ENCODE measurements around the gene CNNM4.

Gene CNNM4

DNA sequence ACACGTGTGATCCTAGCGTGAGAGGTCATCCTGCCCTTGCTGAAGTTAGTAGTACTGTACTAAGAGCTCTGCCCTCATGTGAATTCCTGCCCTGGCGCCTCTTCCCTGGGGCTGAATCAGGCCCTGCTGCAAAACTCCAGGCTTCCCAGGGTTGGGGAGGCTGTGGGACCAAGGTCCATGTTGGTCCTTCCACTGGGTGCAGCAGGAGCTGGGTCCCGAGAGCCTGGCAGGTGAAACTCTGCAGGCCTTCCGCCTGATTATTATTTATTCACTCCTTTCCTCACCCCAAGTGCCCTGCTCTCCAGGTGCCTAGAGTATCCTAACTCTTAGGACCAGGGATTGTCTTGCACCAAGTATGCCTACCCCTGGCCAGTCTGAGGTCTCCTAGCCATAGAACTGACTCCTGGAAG is 50.1 kb downstream of the CNNM4 start:
- TF ChIP-seq CTCF (IDR thresholded peaks at IDR 0.05; ENCODE audit: control insufficient read depth, extremely low read depth, insufficient read depth) = no peak
- DNase-seq (ENCODE audit: low read depth) = no peak
- no peak overlapping the region for H3K4me3 ChIP-seq (ENCODE audit: low read depth, low read length)

DNA sequence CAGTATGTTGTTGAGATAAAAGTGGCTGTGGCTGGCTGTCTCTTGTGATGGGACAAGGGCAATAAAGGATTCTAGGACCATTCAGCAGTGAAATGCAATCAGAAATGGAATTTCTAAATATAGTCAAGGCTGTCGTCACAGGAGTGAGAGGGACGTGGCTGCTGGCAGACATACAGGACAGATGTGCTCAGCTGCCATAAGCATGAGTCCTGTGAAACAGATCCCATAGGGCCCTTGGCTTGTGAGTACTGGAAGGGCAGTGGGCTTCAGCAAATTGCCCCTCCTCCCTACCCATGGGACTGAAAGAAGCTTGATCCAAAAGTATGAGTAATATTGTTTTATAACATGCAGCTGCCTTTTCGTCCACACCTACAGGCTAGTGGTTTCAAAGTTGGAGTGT is 51.2 kb downstream of the CNNM4 start:
- no peak overlapping the region for H3K4me3 ChIP-seq (ENCODE audit: low read depth, low read length)
- TF ChIP-seq CTCF (IDR thresholded peaks at IDR 0.05; ENCODE audit: control insufficient read depth, extremely low read depth, insufficient read depth) = no peak
- DNase-seq (ENCODE audit: low read depth) = no peak

DNA sequence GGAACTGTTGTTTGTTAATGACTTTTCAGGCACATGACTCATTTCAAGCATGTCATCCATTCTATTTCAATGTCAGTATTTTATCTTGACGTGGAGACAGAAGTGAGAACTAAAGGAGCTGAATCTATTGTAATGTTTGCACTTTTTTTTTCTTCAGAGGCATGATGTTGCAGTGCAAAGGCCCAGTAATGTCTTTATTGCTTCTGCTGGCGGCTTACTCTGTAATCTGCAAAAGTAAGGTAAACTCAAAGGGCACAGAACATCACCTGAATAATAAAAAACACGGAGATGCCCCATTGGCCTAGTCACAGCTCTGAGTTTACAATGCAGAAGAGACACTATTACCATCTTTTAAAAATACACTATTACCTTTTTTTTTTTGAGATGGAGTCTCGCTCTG is 53.0 kb downstream of the CNNM4 start:
- TF ChIP-seq CTCF (IDR thresholded peaks at IDR 0.05; ENCODE audit: control insufficient read depth, extremely low read depth, insufficient read depth) = no peak
- DNase-seq (ENCODE audit: low read depth) = no peak
- H3K4me3 ChIP-seq (ENCODE audit: low read depth, low read length) = no peak overlapping the region

GRCh38 chr2:96815326-96816126 is 54.8 kb downstream of the CNNM4 start:
- H3K4me3 ChIP-seq (ENCODE audit: low read depth, low read length) = peak overlapping the region; percentile 58
- no peak for DNase-seq (ENCODE audit: low read depth)
- no peak for TF ChIP-seq CTCF (IDR thresholded peaks at IDR 0.05; ENCODE audit: control insufficient read depth, extremely low read depth, insufficient read depth)

DNA sequence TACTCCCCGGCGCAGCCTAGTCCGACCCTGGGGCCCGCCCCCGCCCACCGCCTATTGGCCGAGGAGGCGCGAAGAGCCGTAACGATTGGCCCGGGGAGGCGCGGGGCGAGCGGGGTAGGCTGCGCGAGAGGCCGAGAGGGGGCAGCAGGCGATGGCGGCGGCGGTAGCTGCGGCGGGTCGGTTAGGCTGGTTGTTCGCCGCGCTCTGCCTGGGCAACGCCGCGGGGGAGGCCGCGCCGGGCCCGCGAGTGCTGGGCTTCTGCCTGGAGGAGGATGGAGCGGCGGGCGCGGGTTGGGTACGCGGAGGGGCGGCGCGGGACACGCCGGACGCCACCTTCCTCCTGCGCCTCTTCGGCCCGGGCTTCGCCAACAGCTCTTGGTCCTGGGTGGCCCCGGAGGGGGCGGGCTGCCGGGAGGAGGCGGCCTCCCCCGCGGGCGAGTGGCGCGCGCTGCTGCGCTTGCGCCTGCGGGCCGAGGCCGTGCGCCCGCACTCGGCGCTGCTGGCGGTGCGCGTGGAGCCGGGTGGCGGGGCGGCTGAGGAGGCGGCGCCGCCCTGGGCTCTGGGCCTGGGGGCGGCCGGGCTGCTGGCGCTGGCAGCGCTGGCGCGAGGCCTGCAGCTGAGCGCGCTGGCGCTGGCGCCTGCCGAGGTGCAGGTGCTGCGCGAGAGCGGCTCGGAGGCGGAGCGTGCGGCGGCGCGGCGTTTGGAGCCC is 55.6 kb downstream of the CNNM4 start, which contains the start of gene CNNM3:
Gene CNNM3 (plus strand): TSS at position 142 of the 709 bp plus-strand sequence. CDS start 10 bp downstream, at position 152.
- peak; percentile 69 for DNase-seq (ENCODE audit: low read depth)
- peak within 1 kb of the TSS; percentile 63 for H3K4me3 ChIP-seq (ENCODE audit: low read depth, low read length)
- TF ChIP-seq CTCF (IDR thresholded peaks at IDR 0.05; ENCODE audit: control insufficient read depth, extremely low read depth, insufficient read depth) = peak; percentile 43

GRCh38 chr2:96816836-96817702 is 56.4 kb downstream of the CNNM4 start:
- TF ChIP-seq CTCF (IDR thresholded peaks at IDR 0.05; ENCODE audit: control insufficient read depth, extremely low read depth, insufficient read depth) = no peak
- DNase-seq (ENCODE audit: low read depth) = no peak
- H3K4me3 ChIP-seq (ENCODE audit: low read depth, low read length) = peak overlapping the region; percentile 63
